NCI-H146 treated with DMSO at 0.1 percent for 48 hours (cell line): ENCODE results near the gene STOML1.

Experiments used
- DNase-seq: peaks from one replicate; lab custom pipeline; 2025; ENCODE audit not compliant: unreplicated experiment; lab: John Stamatoyannopoulos, UW

Gene STOML1

DNA sequence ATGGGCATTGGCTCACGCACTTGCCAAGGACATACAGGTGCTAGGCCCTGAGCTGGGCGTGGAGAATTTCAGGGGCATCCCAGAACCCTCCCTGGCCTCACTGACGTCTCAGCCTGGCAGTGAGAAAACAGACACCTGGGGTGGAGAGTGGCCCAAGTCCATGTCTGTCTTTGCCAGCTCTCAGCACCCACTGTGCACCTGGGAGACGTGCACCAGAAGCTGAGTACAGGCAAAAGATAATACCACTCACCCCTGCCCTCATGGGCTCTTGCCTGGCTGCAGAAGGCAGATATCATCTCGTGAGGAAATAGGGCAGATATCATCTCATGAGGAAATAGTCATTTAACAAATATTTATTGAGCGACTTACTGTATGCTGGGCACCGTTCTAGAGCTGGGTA lies 57.8 kb downstream of the STOML1 start:
- no peak for DNase-seq

DNA sequence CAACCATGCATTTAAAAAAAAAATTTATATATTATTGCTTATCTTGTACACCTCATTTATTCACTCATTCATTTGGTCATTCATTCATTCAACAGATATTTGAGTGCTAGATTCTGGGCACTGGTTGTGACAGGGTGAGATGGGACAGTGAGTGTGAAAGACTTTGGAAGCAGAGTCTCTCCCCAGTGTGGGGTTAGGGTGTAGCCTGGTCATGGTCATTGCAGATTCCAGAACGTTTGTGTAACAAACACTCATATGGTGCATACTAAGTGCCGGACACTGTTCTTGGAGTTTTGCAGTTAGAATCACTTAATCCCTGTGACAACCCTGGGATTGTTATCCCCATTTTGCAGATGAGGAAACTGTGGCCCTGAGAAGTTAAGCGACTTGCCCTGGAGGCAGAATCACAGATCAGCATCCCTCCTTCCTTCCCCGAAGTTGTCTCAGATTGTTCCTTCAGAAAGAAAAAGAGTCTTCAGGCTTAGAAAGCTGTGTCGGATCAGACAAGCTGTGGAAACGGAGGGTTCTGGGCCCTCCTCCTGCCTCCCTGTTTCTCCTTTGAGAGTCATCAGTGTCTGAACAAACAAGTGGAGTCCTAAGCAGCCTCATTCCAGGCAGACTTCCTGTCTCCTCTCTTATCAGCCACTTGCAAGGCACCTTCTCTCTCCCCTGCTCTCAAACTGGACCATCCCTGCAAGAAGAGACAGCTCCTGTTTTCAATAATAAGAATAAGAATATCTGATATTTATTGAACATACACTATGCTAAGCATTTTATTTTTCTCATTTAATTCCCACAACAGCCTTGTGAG lies 59.5 kb downstream of the STOML1 start:
- DNase-seq = no peak

DNA sequence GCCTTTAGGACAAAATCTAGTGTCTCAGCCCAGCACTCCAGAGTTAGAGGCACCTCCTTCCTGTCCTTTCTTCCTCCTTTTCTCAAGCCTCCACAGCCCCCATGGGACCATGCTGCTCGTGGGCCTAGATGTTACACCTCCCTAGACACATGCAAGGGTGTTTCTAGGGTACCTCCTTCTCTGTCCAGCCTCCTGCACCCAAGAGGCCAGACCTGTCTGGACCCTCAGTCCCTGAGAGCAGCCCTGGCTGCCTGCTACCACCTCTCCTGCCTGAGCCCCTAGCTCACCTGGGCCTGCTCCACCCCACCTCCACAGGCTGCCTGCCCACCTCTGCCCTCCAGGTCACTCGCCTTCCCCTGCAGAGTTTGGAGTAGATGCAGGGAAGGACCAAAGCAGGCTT lies 60.7 kb downstream of the STOML1 start:
- no peak for DNase-seq

DNA sequence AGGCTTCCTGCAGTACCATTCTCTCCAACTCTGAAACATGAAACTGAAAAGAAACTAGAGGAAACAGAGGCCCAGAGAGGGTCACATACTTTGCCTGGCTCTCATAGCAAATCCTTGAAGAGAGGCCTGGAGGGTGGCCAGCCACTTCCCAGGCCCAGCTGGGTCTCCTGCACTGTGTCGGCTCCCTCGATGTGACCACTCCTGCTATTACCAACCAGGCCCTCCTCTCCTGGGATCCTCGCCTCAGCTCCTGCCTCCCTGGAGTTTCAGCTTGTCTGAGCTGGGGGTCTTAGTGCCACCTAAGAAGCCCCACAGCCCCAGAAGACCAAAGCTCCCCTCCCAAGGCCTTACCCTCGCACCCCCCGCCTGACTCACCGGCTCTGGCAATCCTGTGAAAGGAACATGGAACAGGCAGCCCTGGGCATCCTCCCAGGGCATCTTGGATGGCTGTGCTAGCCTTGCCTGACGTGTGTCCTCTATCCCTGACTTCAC lies 61.3 kb downstream of the STOML1 start:
- no peak for DNase-seq

DNA sequence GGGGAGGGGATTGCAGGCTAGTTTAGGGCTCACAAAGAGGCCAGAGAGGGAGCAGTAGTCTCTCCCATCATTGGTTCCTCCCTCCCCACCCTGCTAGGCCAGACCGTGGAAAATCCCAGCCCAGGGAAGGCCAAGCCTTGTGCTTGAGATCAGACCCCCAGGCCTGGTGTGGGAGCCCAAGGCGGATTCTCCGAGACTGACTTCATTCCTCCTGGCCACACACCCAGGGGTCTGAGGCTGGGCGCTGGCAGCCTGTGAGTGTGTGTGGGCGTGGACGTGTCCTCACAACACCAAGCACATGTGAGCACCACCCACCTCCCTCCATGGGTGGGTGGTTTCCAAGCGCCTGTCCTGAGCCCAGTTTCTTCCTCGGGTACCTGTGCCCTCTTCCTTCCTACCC lies 61.7 kb downstream of the STOML1 start:
- DNase-seq = no peak

DNA sequence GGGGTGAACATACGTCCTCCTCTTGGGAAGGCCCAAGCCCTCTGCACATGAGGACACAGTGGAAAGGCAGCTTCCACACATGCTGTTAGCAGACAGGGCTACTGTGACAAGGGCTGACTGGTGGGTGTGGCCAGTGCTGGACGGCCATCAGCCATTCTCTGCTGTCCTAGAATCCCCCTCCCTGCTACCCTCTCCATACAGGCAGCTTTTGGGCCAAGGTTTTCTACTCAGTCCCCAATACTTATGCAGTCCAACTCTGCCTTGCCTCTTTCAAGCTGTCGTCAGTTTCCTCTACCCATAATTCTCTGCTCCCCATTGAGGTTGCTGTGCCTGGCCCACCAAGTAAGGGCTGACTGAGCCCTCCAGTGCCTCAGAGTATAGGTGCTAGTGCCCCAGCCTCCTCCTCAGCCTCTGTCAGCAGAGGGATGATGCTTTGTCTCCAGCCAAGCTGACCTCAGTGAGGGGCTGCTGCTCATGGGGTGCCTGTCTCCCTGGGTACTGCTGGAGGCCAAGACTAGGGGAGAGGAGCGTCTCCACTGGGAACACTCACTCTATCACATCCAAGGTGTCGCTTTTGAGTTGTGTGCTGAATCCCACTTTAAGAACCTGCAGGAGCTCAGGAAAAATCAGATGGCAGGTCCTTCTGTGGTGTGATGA lies 63.0 kb downstream of the STOML1 start:
- no peak for DNase-seq
